A549 (cell line): ENCODE measurements around the gene COL5A2. TPM values are rescaled to one million over a fixed set of nuclear protein-coding genes. Genes with fewer than 3 reads are reported as not detected.

Experiments used
- ATAC-seq, 2 experiments: fragments of 200-7000 bp in 1 of 2; fragments of >200 bp in 1 of 2; cut with Nextera tagmentation in 1 of 2; cut with Tn5 transposase in 1 of 2; 3 replicates each; pipeline versions ENCODE4 v1.8.0 to v1.9.1; 2018 to 2020; ENCODE audit warnings: mild to moderate bottlenecking in 1 of 2, moderate library complexity in 1 of 2
- CTCF ChIA-PET: fragments of 300-600 bp; sonication (Branson Sonifier 250); formaldehyde crosslinking; extraction: SDS; loops from one replicate; lab custom pipeline; 2021; ENCODE audit warnings: antibody characterized with exemption, inconsistent platforms; lab: Yijun Ruan, JAX
- POLR2A ChIA-PET: fragments of 350-600 bp; formaldehyde crosslinking; extraction: SDS; loops from one replicate; lab custom pipeline; 2021; ENCODE audit warnings: antibody characterized with exemption, inconsistent platforms; lab: Yijun Ruan, JAX
- DNase-seq, 2 experiments: peaks; one replicate each; pipeline versions ENCODE4 v3.0.0 to v3.0.0-alpha.2; 2011 to 2016; ENCODE audit warnings: low read depth in 1 of 2, low spot score in 1 of 2
- FAIRE-seq: peaks from 2 replicates; lab custom pipeline; 2011; peaks lifted over from hg19 to GRCh38; lab: Jason Lieb, UNC
- H3K27ac ChIP-seq, 2 experiments: fragments of >200 bp; sonication (Bioruptor Twin); formaldehyde crosslinking; 3 replicates each; pipeline ENCODE4 v1.5.1; 2016 to 2017
- H3K4me1 ChIP-seq: fragments of >200 bp; sonication (Bioruptor Twin); formaldehyde crosslinking; 3 replicates; pipeline ENCODE4 v1.6.1; 2016
- H3K4me2 ChIP-seq: fragments of >200 bp; sonication (Bioruptor Twin); formaldehyde crosslinking; 3 replicates; pipeline ENCODE4 v1.6.1; 2016
- H3K4me3 ChIP-seq: fragments of >200 bp; sonication (Bioruptor Twin); formaldehyde crosslinking; 3 replicates; pipeline ENCODE4 v1.5.1; 2016
- H3K9me3 ChIP-seq: fragments of >200 bp; sonication (Bioruptor Twin); formaldehyde crosslinking; 3 replicates; pipeline ENCODE4 v1.6.1; 2016
- CBX2 ChIP-seq: fragments of 200-600 bp; sonication (generic); IDR thresholded peaks from 2 replicates; pipeline ENCODE4 v1.6.1; 2016; ENCODE audit warnings: low read depth, mild to moderate bottlenecking, borderline replicate concordance
- CBX8 ChIP-seq: fragments of 200-600 bp; sonication (generic); IDR thresholded peaks from 2 replicates; pipeline ENCODE4 v1.6.1; 2016
- CHD4 ChIP-seq: fragments of 200-600 bp; sonication (generic); IDR thresholded peaks from 2 replicates; pipeline ENCODE4 v1.6.1; 2016; ENCODE audit warnings: antibody characterized with exemption, mild to moderate bottlenecking, borderline replicate concordance
- EHF ChIP-seq: fragments of 250-450 bp; sonication (Bioruptor Pico); IDR thresholded peaks from 2 replicates; pipeline ENCODE4 v1.5.0; 2020; ENCODE audit warnings: mild to moderate bottlenecking
- EP300 ChIP-seq, 2 experiments: fragments of >200 bp; sonication (Bioruptor Twin); formaldehyde crosslinking; IDR thresholded peaks; 2 replicates in 1 of 2; 3 replicates in 1 of 2; pipeline ENCODE4 v1.6.1; 2016 to 2017
- FOSB ChIP-seq: fragments of 250-450 bp; sonication (Bioruptor Pico); IDR thresholded peaks from 2 replicates; pipeline ENCODE4 v1.5.0; 2020; ENCODE audit warnings: mild to moderate bottlenecking, moderate library complexity
- HOXA7 ChIP-seq: fragments of 250-450 bp; sonication (Bioruptor Pico); IDR thresholded peaks from 2 replicates; pipeline ENCODE4 v1.5.0; 2020; ENCODE audit warnings: mild to moderate bottlenecking, moderate library complexity
- HOXB13 ChIP-seq: fragments of 250-450 bp; sonication (Bioruptor Pico); IDR thresholded peaks from 2 replicates; pipeline ENCODE4 v1.5.0; 2020; ENCODE audit warnings: low read depth, mild to moderate bottlenecking, moderate library complexity
- HOXB5 ChIP-seq: fragments of 250-450 bp; sonication (Bioruptor Pico); IDR thresholded peaks from 2 replicates; pipeline ENCODE4 v1.5.0; 2020; ENCODE audit warnings: mild to moderate bottlenecking, moderate library complexity
- JUNB ChIP-seq: fragments of >200 bp; sonication (Bioruptor Twin); formaldehyde crosslinking; IDR thresholded peaks from 2 replicates; pipeline ENCODE4 v1.6.1; 2016
- MAFK ChIP-seq: fragments of 450-650 bp; IDR thresholded peaks from 2 replicates; pipeline ENCODE4 v1.6.1; 2014; ENCODE audit not compliant: partially characterized antibody
- PHF8 ChIP-seq: fragments of 200-600 bp; sonication (generic); IDR thresholded peaks from 2 replicates; pipeline ENCODE4 v1.6.1; 2016; ENCODE audit warnings: low read depth, mild to moderate bottlenecking, antibody characterized with exemption, moderate library complexity, borderline replicate concordance
- POLR2AphosphoS2 ChIP-seq: conservative IDR thresholded peaks from 2 replicates; pipeline ENCODE4 v1.6.1; 2012; ENCODE audit warnings: low read length, improper control_type of control experiment, inconsistent platforms
- RAD21 ChIP-seq, 2 experiments: fragments of >200 bp in 1 of 2; sonication (Bioruptor Twin) in 1 of 2; formaldehyde crosslinking in 1 of 2; IDR thresholded peaks in 1 of 2; conservative IDR thresholded peaks in 1 of 2; 2 replicates in 1 of 2; 3 replicates in 1 of 2; pipeline ENCODE4 v1.6.1; 2012 to 2018; ENCODE audit warnings: inconsistent platforms in 1 of 2
- RCOR1 ChIP-seq: fragments of 150-350 bp; IDR thresholded peaks from 2 replicates; pipeline ENCODE4 v1.6.1; 2014; ENCODE audit warnings: antibody characterized with exemption, low read length, low read depth
- RFX5 ChIP-seq: fragments of 450-650 bp; IDR thresholded peaks from 2 replicates; pipeline ENCODE4 v1.7.1; 2014; ENCODE audit warnings: antibody characterized with exemption, mild to moderate bottlenecking, moderate library complexity
- RNF2 ChIP-seq: fragments of 200-600 bp; sonication (generic); IDR thresholded peaks from 2 replicates; pipeline ENCODE4 v1.6.1; 2016; ENCODE audit warnings: low read depth, mild to moderate bottlenecking, antibody characterized with exemption, moderate library complexity, borderline replicate concordance
- SREBF2 ChIP-seq: fragments of 450-650 bp; IDR thresholded peaks from 2 replicates; pipeline ENCODE4 v1.6.1; 2014; ENCODE audit warnings: mild to moderate bottlenecking, moderate library complexity
- ZFP36 ChIP-seq: fragments of 450-650 bp; IDR thresholded peaks from 2 replicates; pipeline ENCODE4 v1.6.1; 2014; ENCODE audit warnings: borderline replicate concordance; ENCODE audit not compliant: partially characterized antibody
- ZNF302 ChIP-seq: fragments of 250-450 bp; sonication (Bioruptor Pico); IDR thresholded peaks from 2 replicates; pipeline ENCODE4 v1.9.0; 2021; ENCODE audit warnings: inconsistent platforms, mild to moderate bottlenecking, moderate library complexity
- WGBS: methylation state at CpG from one replicate; pipeline ENCODE4 v1.1.6; 2017; ENCODE audit errors: missing lambda C conversion rate; 5-methylcytosine and 5-hydroxymethylcytosine counted together
- polyA plus RNA-seq, 4 experiments: library from polyadenylated mRNA; depleted of rRNA in 3 of 4; stranded (reverse); fragments of >200 nt; fragmentation: RNase III in 1 of 4; extraction: RNeasy Plus Mini Kit Qiagen cat#74134 plus additional on column Dnase treatment in 1 of 4; gene quantifications; 2 replicates in 3 of 4; 3 replicates in 1 of 4; pipeline ENCODE4 v1.2.3, GENCODE V29; 2011 to 2017
- TF ChIP-seq, protein P1 (sequence below): fragments of >200 bp; sonication (Bioruptor Twin); formaldehyde crosslinking; IDR thresholded peaks from 3 replicates; pipeline ENCODE4 v1.6.1; 2016
- TF ChIP-seq, protein P2 (sequence below): IDR thresholded peaks from 2 replicates; pipeline ENCODE4 v1.6.1; 2012
- TF ChIP-seq, protein P3 (sequence below): fragments of 450-650 bp; IDR thresholded peaks from 2 replicates; pipeline ENCODE4 v1.6.1; 2014; ENCODE audit warnings: antibody characterized with exemption
- TF ChIP-seq, protein P4 (sequence below): IDR thresholded peaks from 2 replicates; pipeline ENCODE4 v1.6.1; 2012; ENCODE audit warnings: low read depth, borderline replicate concordance
- TF ChIP-seq, protein P5 (sequence below): IDR thresholded peaks from 2 replicates; pipeline ENCODE4 v1.6.1; 2012

COL5A2 gene
- polyA plus RNA-seq, 2 of the 4 experiments (the other 2 are of a cell fraction) = 152 to 215 TPM

DNA sequence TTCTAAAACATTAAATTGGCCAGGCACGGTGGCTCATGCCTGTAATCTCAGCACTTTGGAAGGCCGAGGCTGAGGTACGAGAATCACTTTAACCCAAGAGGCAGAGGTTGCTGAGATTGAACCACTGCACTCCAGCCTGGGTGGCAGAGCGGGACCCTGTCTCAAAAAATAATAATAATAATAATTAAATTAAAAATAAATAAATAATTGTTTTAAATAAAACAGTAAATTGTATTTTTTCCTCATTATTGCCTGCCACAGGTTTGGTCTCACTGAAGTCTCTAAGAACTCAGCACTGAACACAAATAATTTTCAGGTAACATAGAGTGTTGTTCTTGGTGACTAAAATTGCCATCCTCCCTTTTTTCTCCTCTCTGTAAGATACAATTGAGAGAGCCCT, 19.8 kb downstream of the COL5A2 start:
- CTCF ChIA-PET = no interaction called here
- Histone ChIP-seq H3K4me1 (peaks cover 79% of the 10 kb centered on the region), H3K4me3 (no peak overlapping the region), H3K4me2 (no peak overlapping the region), H3K9me3 (no peaks in the 10 kb centered on the region), H3K27ac (no peak overlapping the region)
- ATAC-seq (no peak), DNase-seq (no peak), FAIRE-seq (no peak)
- POLR2A ChIA-PET = no interaction called here
- TF ChIP-seq CBX2 (no peak), CBX8 (no peak), EP300 (IDR thresholded peaks at IDR 0.05) (no peak), ZNF302 (CRISPR knock-in tag) (no peak), FOSB (CRISPR knock-in tag) (no peak), JUNB (no peak), RNF2 (no peak), ZFP36 (no peak), EHF (CRISPR knock-in tag) (no peak), HOXB5 (CRISPR knock-in tag) (no peak), RCOR1 (no peak), HOXA7 (CRISPR knock-in tag) (no peak), CHD4 (no peak)
- TF ChIP-seq, protein P1, sequence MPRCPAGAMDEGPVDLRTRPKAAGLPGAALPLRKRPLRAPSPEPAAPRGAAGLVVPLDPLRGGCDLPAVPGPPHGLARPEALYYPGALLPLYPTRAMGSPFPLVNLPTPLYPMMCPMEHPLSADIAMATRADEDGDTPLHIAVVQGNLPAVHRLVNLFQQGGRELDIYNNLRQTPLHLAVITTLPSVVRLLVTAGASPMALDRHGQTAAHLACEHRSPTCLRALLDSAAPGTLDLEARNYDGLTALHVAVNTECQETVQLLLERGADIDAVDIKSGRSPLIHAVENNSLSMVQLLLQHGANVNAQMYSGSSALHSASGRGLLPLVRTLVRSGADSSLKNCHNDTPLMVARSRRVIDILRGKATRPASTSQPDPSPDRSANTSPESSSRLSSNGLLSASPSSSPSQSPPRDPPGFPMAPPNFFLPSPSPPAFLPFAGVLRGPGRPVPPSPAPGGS = no peak
- TF ChIP-seq, protein P2, sequence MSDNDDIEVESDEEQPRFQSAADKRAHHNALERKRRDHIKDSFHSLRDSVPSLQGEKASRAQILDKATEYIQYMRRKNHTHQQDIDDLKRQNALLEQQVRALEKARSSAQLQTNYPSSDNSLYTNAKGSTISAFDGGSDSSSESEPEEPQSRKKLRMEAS = no peak
- TF ChIP-seq, protein P3, sequence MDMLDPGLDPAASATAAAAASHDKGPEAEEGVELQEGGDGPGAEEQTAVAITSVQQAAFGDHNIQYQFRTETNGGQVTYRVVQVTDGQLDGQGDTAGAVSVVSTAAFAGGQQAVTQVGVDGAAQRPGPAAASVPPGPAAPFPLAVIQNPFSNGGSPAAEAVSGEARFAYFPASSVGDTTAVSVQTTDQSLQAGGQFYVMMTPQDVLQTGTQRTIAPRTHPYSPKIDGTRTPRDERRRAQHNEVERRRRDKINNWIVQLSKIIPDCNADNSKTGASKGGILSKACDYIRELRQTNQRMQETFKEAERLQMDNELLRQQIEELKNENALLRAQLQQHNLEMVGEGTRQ = no peak
- 92% methylated on average over 4 of the region's 4 CpGs for WGBS

DNA sequence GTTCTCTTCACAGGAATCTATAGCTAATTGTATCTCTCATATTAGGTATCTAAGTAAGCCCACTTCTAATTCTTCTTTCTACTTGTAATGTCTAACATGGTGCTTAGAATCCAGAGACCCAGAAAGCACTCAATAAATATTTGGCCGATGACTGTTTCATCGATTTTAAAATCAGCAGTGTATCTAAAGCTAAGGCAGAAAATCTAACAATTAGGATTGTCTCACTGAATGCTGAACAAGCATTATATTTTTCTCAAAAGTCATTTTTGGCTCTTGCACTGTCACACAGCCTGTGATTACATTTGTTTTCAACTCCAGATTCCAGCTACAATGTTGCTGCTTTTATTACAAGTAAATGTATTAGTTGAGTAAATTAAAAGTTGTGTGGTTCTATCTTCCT, 20.3 kb downstream of the COL5A2 start:
- ATAC-seq (no peak), FAIRE-seq (no peak), DNase-seq (no peak)
- Histone ChIP-seq H3K4me1 (peaks cover 74% of the 10 kb centered on the region), H3K9me3 (no peaks in the 10 kb centered on the region), H3K27ac (no peak overlapping the region), H3K4me2 (peak overlapping the region; percentile 15; the same call in 1 of the 3 replicates), H3K4me3 (no peak overlapping the region)
- TF ChIP-seq, protein P4, sequence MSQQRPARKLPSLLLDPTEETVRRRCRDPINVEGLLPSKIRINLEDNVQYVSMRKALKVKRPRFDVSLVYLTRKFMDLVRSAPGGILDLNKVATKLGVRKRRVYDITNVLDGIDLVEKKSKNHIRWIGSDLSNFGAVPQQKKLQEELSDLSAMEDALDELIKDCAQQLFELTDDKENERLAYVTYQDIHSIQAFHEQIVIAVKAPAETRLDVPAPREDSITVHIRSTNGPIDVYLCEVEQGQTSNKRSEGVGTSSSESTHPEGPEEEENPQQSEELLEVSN = no peak
- peak; percentile 75 for TF ChIP-seq MAFK
- CTCF ChIA-PET = no interaction called here
- POLR2A ChIA-PET = no interaction called here
- WGBS = 93% methylated on average over 2 of the region's 2 CpGs

DNA sequence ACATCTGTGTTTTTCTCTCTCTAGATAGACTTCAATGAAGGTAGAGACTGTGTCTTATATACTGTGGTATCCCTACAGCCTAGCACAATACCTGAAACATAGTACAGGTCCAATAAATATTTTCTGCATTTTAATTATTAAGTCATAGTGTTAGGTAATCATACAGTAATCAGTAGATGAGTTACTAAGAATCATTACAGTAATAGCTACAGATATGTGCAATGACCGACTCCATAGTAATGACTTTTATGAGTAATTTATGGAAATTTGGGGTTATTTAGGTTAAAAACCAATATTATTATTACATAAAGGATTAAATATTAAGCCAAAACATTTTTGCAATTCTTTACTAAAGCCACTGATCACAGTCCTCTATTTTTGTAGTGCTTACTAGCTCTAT, 21.6 kb downstream of the COL5A2 start:
- Histone ChIP-seq H3K9me3 (no peaks in the 10 kb centered on the region), H3K4me2 (peak overlapping the region; percentile 39), H3K27ac (no peak overlapping the region), H3K4me3 (no peak overlapping the region), H3K4me1 (peaks cover 64% of the 10 kb centered on the region)
- DNase-seq (no peak), ATAC-seq (peak in 1 of 2 experiments; percentile 23; a peak in 1 of 6 replicates), FAIRE-seq (no peak)
- ChIA-PET POLR2A (no interaction called here), CTCF (interaction anchor here (0.9 kb wide), 1 partner anchor 14 kb away, joined by 3 read pairs; no protein-coding TSS in a partner anchor)
- TF ChIP-seq HOXB13 (CRISPR knock-in tag) (no peak), SREBF2 (no peak), RFX5 (no peak), ZFP36 (no peak), CBX2 (no peak), POLR2AphosphoS2 (no peak), RAD21 (conservative IDR thresholded peaks at IDR 0.05 in 1 of 2, IDR thresholded peaks at IDR 0.05 in 1 of 2) (no peak), PHF8 (no peak), EP300 (IDR thresholded peaks at IDR 0.05) (no peak), HOXA7 (CRISPR knock-in tag) (no peak)
- TF ChIP-seq, protein P5, sequence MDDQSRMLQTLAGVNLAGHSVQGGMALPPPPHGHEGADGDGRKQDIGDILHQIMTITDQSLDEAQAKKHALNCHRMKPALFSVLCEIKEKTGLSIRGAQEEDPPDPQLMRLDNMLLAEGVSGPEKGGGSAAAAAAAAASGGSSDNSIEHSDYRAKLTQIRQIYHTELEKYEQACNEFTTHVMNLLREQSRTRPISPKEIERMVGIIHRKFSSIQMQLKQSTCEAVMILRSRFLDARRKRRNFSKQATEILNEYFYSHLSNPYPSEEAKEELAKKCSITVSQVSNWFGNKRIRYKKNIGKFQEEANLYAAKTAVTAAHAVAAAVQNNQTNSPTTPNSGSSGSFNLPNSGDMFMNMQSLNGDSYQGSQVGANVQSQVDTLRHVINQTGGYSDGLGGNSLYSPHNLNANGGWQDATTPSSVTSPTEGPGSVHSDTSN = no peak
- WGBS = 77% methylated on average over 1 of the region's 1 CpG
